Esophagus muscularis mucosa (tissue), 4 donors: ENCODE measurements around the gene G6PC3.

ENCODE experiments used
- CTCF ChIP-seq, 3 experiments: fragments of 200-600 bp in 2 of 3; fragments of 450-650 bp in 1 of 3; sonication (generic) in 2 of 3; IDR thresholded peaks; one replicate each; pipeline ENCODE4 v1.5.1; 2017 to 2019; ENCODE audit warnings: antibody characterized with exemption in 3 of 3, mild to moderate bottlenecking in 2 of 3, moderate library complexity in 1 of 3
- EP300 ChIP-seq: sonication (generic); formaldehyde crosslinking; IDR thresholded peaks from one replicate; pipeline ENCODE4 v1.6.1; 2017; ENCODE audit warnings: antibody characterized with exemption
- POLR2A ChIP-seq: fragments of 450-650 bp; IDR thresholded peaks from one replicate; pipeline ENCODE4 v1.6.1; 2017; ENCODE audit warnings: antibody characterized with exemption, moderate library complexity, mild to moderate bottlenecking, low read depth
- POLR2AphosphoS5 ChIP-seq, 2 donors: sonication (generic); formaldehyde crosslinking; IDR thresholded peaks; one replicate each; pipeline ENCODE4 v1.6.1; 2017; ENCODE audit warnings: antibody characterized with exemption in 2 of 2

- TF ChIP-seq CTCF (IDR thresholded peaks at IDR 0.05) (no peak), EP300 (no peak), POLR2A (no peak), POLR2AphosphoS5 (IDR thresholded peaks at IDR 0.05) (no peak)
Measured at GRCh38 chr17:44081681-44082080, 11.1 kb downstream of the G6PC3 start.
